ENCODE results near the gene GJD3.

GJD3 gene

GRCh38 chr17:40322358-40323315 is 41.9 kb downstream of the GJD3 start:
- peak overlapping the region; percentile 67 for H3K4me3 ChIP-seq (ENCODE audit: low read depth, low read length)
- TF ChIP-seq CTCF (IDR thresholded peaks at IDR 0.05; ENCODE audit: borderline replicate concordance, insufficient read depth, low read depth, low read length) = no peak

- H3K4me3 ChIP-seq (ENCODE audit: low read depth, low read length) = peak overlapping the region; percentile 67
- no peak for TF ChIP-seq CTCF (IDR thresholded peaks at IDR 0.05; ENCODE audit: borderline replicate concordance, insufficient read depth, low read depth, low read length)
Observed at GRCh38 chr17:40321961-40322357, 42.6 kb downstream of the GJD3 start.

- no peak for TF ChIP-seq CTCF (IDR thresholded peaks at IDR 0.05; ENCODE audit: borderline replicate concordance, insufficient read depth, low read depth, low read length)
- H3K4me3 ChIP-seq (ENCODE audit: low read depth, low read length) = peak overlapping the region; percentile 67
Observed at GRCh38 chr17:40321524-40321929, 43.0 kb downstream of the GJD3 start.

GRCh38 chr17:40320756-40321523 is 43.6 kb downstream of the GJD3 start:
- H3K4me3 ChIP-seq (ENCODE audit: low read depth, low read length) = peak overlapping the region; percentile 67
- TF ChIP-seq CTCF (IDR thresholded peaks at IDR 0.05; ENCODE audit: borderline replicate concordance, insufficient read depth, low read depth, low read length) = no peak

- no peak for TF ChIP-seq CTCF (IDR thresholded peaks at IDR 0.05; ENCODE audit: borderline replicate concordance, insufficient read depth, low read depth, low read length)
- peak overlapping the region; percentile 67 for H3K4me3 ChIP-seq (ENCODE audit: low read depth, low read length)
Observed at GRCh38 chr17:40319651-40320540, 44.6 kb downstream of the GJD3 start.

- H3K4me3 ChIP-seq (ENCODE audit: low read depth, low read length) = peak overlapping the region; percentile 67
- no peak for TF ChIP-seq CTCF (IDR thresholded peaks at IDR 0.05; ENCODE audit: borderline replicate concordance, insufficient read depth, low read depth, low read length)
Observed at GRCh38 chr17:40318830-40319391, 45.6 kb downstream of the GJD3 start.

Data from GM12875 (cell line).